CD4-positive, alpha-beta T cell treated with Interleukin-2 at 100 ng/mL for 4 hours (primary cell): ENCODE measurements around the gene ANTXR1.

ENCODE experiments used
- DNase-seq: peaks from one replicate; pipeline ENCODE4 v3.0.0-alpha.2; 2020; ENCODE audit warnings: low spot score

ANTXR1 gene

DNA sequence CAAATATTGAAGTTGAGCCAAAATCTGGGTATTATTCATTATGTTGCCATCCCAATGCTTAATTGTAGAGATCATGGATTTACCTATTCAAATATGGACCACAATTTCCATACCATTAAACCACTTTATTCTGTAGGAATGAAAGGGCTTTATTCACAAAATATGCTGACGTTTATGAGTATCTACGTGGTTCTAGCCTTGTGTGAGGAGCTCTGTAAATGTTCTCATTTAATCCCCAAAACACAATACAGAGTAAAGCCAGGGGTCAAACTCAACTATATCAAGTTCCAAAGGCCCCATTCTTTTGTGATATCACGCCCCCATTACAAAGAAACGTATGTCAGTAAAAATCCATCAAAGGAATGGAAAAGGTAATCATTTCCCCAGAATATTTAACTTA is 61.9 kb downstream of the ANTXR1 start:
- no peak for DNase-seq

DNA sequence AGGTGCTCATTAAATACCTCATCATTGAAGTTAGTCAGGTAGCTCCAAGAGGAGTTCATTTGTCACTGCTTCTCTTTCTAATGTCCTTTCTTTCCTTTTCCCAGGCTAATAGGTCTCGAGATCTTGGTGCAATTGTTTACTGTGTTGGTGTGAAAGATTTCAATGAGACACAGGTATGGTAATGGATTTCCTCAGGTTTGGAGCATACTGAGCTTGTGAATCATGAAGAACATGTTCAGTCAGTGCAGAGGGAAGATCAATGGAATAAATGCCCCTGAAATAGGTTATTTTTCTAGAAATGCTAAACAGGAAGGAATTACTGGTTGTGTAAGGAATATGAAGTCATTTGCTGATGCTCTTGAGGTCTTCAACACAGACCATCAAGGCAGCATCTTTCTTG is 62.5 kb downstream of the ANTXR1 start:
- DNase-seq: no peak

DNA sequence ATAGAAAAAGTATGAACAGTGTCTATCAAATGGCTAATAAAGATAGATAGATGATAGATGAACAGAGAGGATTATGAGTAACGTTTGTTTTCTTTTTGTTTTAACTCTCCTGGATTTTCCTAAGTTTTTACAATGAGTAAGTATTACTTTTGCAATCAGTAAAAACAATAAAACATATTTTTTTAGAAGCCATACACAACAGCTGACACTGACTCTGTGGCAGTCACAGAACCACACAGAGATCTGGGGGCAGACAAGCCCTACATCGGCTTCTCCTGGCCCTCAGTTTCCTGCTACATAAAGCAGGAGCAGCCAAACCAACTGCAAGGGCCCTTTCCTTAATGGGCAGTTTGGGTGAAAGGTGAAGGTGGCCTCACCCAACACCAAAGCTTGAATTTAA is 63.6 kb downstream of the ANTXR1 start:
- no peak for DNase-seq

DNA sequence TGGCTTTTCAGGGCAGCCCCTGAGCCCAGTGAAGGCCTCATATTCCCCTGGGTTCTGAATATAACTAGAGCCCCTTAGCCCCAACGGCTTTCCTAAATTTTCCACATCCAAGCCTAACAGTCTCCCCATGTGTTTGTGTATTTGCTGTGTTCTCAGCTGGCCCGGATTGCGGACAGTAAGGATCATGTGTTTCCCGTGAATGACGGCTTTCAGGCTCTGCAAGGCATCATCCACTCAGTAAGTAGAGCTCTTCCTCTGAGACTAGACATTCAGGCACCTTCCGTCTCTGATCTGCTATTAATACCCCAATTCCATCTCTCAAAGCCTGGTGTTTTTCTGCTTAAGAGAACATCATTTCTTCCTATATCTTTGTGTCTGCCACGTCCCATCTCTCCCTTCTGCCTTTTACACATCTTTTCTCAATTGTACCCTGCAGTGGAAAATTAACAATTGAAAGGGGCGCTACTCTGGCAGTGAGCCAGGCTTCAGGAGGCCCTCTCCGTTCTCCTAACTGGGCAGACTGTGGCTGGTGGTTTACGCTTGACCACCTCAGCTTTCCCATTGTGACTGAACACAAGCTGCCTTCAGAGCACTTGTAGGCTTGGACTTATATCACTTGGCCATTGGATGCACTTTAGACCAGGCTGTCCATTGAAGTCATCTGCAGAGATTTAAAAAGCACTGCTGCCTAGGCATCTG is 64.4 kb downstream of the ANTXR1 start:
- no peak for DNase-seq

DNA sequence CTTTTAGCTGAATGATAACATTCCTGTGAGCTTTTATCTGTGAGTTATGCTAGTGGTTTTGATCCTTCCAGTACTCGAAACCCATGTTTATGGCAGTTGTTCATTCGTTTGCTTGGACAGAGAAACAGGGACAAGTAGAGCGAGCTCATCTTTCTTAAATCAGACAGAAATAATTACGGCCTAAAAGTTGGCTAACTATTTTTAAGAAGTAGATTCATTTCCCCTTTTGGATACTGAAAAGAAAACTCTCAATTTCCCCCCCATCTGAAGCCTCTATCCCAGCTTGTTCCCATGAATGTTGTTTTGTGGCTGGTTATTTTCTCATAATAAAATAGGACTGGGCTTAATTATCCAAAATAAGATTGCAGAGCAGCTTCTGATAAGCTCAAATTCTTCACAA is 67.1 kb downstream of the ANTXR1 start:
- no peak for DNase-seq

DNA sequence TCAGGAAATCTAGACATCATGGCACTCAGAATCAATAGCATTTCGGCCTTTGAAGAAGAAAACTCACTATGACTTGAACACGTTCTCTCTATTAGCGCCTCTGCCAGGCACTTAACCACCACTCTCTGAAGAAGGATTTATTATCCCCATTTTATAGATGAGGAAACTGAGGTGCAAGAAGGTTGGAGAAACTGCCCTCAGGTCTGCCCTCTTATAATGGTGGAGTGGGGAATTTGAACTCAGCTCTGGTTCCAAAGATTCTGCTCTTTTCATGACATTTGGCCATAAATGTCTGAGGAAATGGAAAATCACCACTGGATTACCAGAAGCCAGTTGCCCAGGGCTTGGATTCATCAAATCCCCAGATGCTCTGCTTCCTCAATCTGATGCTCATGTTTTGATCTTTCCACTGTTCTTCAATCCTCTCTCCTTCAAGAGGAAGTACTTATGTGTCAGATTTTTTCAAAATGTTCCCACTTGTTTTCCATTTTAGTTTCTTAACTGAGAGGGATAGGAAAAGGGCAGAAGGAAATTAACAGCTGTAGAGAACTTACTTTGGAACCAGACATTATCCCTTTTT is 68.1 kb downstream of the ANTXR1 start:
- DNase-seq: no peak

DNA sequence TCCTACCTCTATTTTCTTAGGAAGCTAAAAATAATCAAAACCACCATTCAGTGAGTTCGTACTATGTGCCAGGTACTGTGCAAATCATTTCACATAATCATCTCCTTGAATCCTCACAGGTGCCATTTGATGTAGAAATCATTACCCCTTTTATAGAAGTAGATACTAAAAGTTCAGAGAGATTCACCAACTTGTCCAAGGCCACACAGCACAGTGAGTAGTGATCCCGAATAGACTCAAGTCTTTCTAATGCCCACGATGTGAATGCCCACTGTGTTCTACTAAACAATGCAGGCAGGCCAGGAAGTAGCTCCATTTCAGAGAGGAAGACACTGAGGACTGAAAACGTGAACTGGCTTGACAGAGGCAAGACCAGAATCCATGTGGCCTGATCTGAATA is 68.8 kb downstream of the ANTXR1 start:
- no peak for DNase-seq

DNA sequence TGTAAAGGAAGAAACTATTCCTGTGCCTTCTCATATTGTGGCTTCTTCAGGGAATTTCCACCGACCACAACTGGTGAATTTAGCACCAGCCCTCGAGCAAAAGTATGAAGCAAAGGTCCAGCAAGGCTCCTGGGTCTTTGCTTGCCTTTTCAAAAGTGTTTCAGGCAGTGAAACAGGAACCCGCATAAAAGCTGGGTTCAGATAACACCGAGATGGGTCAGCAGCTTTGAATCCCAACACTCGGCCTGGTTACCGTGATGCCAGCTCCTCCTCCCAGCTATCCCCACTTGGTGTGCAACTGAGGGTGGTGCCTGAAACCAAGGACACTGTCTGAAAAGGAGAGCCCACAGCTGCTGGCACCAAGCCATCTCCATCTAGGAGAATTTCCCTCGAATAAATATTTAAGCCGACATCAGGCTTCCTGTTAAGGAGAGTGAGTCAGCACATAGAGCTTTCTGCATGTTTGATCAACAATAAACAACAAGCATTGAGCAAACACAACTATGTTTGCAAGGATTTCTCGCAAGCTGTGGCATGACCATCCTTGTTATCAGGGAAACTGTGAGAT is 69.5 kb downstream of the ANTXR1 start:
- DNase-seq: no peak

DNA sequence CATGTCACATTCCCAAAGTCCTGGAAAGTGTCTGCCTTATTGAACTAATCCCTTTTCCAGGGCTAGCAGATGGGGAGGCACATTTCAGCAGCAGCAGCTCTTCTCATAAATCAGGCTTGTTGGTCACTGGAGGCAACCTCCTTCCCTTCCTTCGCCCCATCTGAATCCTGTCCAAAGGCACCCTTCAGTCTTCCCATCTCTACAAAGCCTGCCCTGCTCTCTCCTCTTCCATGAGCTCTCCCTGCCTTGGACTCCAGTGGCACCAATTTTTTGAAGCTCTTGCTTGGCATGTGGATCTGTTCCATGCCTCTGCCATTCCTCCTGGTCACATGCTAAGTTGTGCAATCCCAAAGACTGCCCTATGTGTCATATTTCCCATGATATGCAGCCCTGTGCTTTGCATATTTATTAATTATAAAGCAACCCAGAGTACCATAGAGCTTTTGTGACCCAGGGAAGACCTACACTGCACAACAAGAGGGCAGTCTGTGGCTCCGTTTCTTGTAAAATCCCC is 70.3 kb downstream of the ANTXR1 start:
- DNase-seq: no peak

DNA sequence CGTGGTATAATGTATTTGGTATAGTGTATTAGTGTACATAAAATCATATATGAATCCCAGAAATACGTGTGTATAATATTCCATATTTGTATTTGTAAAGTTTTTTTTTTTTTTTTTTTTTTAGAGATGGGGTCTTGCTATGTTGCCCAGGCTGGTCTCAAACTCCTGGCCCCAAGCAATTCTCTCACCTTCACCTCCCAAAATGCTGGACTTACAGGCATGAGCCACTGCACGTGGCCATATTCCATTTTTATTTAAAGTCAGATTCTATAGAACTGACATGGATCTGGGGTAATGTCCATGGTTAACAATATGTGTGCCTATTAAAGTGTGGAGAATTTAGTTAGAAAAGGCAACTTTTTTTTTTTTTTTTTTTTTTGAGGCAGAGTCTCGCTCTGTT is 71.5 kb downstream of the ANTXR1 start:
- no peak for DNase-seq

DNA sequence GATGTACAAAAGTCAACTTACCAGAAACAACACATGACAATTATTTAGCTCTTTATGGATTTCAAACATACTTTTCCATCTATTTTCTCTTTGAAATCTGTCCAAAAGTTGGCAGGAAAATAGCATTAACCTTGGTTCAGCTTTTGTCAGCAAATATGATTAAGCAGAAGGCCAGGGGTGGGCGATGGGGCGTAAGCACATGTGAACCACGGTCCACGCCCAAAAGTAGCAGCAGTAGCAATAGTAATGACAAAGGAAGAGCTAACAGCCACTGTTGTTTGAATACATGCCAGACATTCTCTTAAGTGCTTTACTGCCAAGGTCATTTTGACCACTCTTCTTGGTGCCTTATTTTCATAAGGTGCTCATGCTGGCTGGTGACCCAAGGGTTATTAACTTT is 73.5 kb downstream of the ANTXR1 start:
- DNase-seq: no peak

DNA sequence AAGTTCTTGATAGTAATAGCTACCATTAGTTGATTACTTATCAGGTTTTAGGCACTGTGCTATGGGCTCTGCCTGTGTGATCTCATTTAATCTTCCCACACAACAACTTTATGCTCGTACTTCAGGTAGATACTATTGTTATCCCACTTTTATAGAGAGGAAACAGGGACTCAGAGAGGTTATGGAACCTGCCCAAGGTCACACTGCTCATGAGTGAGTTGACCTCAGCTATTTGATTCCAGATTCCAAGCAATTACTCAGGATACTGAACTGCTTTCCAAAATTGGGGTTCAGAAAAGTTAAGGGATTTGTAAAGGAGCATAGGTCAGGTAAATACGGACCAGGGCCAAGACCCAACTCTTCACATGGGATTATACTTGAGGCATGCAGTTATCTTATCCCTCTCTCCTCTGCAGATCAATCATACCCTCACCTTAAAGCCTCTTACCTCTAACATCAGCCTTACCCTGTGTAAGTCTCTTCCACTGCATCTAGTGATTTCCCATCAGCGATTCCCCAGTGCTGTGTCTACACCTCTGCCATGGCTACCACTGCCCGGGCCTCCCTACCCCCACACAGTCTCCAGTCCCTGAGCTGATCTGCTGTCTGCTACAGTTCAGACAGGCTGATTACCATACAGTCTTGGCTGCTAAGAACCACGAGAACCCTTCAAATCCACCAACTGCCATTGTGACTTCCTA is 74.4 kb downstream of the ANTXR1 start:
- DNase-seq: no peak

DNA sequence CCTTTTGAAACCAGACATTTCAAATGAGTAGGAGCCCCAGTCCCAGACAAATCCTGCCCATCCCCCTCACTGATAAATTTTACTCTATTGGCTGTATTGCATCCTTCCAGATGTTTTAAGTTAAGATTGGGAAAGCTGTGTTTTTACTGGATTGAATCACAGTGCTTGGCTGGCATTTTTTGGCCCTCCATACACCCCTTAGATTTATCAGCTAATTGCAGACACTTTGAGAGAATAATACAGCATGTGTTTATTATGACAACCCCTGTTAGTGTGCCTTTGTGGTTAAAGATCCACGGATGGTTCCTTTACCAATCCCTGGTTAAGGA is 74.9 kb downstream of the ANTXR1 start:
- no peak for DNase-seq

DNA sequence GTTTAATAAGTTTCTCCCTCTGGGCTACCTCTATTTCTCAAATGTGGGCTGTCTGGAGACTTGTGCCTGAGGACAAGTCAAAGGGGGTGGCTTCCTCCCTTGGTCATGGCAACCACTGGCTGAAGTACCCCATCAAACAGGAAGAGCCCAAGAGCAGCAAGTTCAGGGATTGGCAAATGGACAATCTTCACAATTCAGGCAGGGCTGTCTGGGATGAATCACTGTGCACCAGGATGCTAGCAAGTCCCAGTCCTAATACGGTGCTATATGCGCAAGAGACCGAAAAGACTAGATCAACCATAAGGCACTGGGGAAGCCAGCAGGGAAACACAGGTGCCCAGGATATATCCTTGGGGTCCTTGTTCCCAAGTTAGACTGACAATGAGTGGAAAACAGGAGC is 75.5 kb downstream of the ANTXR1 start:
- DNase-seq: no peak

DNA sequence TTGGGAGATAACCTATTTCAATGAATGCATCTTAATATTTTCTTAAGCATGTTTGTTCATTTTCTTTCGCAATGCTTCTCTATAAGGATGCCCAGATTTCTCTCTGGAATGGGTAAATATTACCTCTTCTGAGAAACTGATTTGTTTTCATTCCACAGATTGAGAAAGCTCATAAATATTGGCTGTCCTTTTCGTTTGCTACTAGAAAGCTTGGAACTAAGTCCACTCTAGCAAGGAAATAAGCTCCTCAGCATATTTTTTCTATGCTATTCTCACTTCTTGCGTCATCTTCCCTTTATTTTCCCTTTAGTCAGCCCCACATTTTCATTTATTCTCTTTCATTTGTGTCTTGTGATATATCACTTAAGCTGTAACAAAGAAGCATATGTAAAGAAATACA is 76.3 kb downstream of the ANTXR1 start:
- DNase-seq: no peak

DNA sequence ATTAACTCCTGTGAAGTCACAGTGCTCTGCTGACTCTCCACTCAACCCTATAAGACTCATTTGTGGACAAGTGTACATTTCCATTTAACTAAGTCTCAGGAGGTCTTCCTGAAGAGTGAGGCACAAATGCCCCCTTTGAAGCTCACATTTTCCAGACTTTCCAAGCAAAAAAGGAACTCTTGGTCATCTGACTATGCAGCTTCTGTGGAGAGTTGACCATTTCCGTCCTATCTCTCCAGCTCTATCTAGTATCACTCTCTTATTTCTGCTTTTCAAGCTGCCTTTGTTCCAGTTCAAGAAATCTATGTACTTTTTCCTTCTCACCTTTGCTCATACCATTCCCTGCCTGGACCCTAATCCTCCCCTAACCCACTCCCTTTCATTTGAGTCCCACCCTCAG is 77.0 kb downstream of the ANTXR1 start:
- no peak for DNase-seq

DNA sequence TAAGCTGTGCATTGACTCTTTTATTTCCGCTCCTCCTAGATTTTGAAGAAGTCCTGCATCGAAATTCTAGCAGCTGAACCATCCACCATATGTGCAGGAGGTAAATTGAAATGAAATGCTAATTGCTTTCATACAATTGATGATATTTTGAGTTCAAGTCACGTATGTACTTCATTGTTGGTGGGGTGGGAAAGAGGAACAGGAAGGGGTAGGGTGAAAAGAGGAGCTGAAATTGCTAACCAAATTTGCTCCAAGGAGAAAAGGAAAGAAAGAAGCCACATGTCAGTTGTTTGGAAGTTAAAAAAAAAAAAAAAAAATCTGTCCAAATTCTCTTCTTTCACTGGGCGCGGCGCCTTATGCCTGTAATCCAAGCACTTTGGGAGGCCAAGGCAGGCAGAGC is 77.8 kb downstream of the ANTXR1 start:
- DNase-seq: no peak

DNA sequence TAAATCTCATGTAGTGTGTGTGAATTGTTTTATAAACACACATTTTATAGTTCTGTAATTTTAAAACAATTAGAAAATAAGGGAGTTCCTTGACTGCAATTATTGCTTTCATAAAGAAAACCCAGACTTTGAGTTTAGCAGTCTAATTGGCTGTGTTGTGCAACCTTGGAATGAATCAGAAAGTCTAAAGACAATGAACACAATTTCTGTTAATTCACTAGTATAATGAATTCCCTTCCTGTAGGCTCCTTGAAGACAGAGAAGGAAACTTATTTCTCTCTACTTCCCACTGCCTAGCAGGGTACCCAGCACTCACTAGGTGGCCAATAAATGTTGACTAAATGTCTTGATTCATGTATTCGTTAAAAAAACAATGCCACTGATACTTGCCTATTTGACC is 79.9 kb downstream of the ANTXR1 start:
- DNase-seq: no peak

DNA sequence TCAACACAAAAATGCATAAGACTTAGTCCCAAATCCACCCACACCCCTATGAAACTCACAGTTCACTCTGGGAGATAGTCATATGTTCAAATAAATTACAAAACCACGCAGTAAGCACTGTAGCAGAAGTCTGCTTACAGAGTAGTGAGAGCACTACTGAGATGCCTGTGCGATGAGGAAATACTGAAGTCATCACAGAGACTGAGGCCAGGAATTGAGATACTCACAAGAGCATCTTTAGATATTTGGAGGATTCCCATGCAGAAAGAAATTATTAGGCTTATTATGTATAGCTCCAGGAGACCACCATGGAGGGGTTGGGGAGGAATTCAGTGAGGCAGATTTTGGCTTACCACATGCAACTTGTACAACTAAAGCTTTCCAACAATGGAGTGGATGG is 82.3 kb downstream of the ANTXR1 start:
- DNase-seq: no peak

DNA sequence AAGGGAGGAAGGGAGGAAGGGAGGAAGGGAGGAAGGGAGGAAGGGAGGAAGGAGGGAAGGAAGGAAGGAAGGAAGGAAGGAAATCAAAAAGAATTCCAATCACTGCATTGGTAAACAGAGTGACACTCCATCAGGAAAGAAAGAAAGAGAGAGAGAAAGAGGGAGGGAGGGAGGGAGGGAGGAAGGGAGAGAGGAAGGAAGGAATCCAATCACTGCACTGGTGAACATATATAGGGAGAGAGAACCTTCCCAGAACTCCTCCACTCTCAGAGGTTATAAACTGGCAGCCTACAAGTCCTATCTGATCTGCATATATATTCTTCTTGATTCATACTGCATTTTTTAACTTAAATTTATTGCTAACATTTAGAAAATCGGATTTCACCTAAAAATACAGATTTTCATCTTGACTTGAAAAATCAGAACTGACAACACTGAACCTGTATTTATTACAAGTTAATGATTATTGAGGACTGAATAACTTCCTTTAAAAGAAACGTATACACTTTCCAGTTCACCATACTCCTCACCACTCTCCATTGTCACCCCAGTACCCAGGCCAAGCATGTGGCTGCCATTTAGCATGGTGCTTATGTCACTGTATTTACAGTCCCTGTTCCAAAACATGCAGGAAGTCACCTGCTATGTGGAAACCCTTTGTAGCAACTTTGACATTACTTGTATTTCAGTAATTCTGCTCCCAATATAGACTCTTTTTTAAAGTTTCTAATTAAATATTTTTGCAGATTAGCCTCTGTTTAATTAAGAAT is 83.5 kb downstream of the ANTXR1 start:
- DNase-seq: no peak

DNA sequence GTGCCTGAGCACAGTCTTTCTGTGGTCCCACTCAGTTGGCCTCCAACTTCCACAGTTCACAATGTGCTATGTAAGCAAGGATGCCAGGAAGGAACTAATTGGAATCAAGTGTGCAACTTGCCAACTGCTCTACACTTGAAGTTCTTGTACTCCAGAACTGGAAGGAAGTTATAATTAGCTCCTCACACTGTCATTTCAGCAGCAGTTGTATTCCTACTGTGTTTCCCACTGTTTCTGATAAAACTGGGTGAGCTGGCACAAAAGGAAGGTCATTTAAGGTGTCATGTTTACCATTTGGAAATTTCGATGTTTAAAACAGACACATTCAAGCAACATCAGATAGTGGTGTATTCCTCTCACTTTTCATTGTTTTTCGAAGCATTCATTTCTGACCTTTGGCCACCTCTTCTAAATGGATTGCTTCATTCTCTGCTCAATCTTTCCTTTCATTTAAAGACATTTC is 84.2 kb downstream of the ANTXR1 start:
- no peak for DNase-seq

DNA sequence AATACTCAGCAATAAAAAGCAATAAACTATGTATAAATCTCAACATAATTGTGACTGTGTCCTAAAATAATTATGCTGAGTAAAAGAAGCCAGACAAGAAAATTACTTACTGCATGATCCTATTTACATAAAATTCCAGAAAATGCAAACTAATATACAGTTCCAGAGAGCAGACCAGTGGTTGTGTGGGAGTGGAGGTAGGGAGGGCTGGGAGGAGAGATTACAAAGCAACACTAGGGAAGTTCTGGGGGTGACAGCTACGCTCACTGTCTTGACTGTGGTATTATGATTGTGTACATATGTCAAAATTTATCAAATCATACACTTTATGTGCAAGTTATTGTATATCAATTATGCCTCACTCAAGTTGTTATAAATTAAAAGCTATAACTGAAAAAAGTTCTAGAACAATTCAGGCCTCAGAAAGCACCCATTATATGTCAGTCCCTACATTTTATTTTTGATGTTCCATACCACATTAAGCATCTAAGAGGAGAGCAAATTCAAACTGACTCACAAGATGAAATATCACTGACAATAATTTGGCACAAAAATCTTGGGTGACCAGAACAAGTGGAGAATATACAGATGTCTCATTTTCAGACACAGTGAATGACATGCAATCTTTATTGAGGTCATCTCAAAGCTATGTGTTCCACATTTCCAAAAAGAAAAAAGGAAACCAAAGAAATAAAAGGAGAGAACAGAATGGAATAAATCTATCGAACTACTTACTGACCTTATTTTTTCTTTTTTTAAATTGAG is 85.1 kb downstream of the ANTXR1 start:
- DNase-seq: no peak
